GM12878 (cell line): ENCODE measurements around the gene HS3ST1. TPM values are rescaled to one million over a fixed set of nuclear protein-coding genes. Genes with fewer than 3 reads are reported as not detected.

Experiments
- ATAC-seq: fragments of 200-7000 bp; cut with Tn5 transposase; 3 replicates; pipeline ENCODE4 v1.9.1; 2020; ENCODE audit warnings: mild to moderate bottlenecking, moderate library complexity
- BruUV-seq: library from RNA; stranded (reverse); fragments of 400-500 nt; replicated peaks from 2 replicates; lab custom pipeline; 2021; lab: Mats Ljungman, UMichigan
- CTCF ChIA-PET: fragments of 300-600 bp; sonication (Branson Sonifier 250); formaldehyde crosslinking; extraction: SDS; loops from one replicate; lab custom pipeline; 2021; ENCODE audit warnings: inconsistent platforms; lab: Yijun Ruan, JAX
- POLR2A ChIA-PET: fragments of 350-600 bp; formaldehyde crosslinking; extraction: SDS; loops from one replicate; lab custom pipeline; 2021; ENCODE audit warnings: inconsistent platforms; lab: Charles Lee
- RAD21 ChIA-PET: fragments of 300-600 bp; sonication (Branson Sonifier 250); formaldehyde crosslinking; loops from one replicate; lab custom pipeline; 2023; ENCODE audit warnings: antibody characterized with exemption; ENCODE audit not compliant: unreplicated experiment; lab: Charles Lee
- SMC1A ChIA-PET: fragments of 300-600 bp; sonication (Branson Sonifier 250); formaldehyde crosslinking; loops from one replicate; lab custom pipeline; 2023; ENCODE audit not compliant: unreplicated experiment, uncharacterized antibody; lab: Charles Lee
- DNase-seq: peaks from one replicate; pipeline ENCODE4 v3.0.0-alpha.2; 2011; ENCODE audit warnings: low read depth, low spot score
- FAIRE-seq: peaks from 3 replicates; lab custom pipeline; 2011; peaks lifted over from hg19 to GRCh38; lab: Jason Lieb, UNC
- H2AFZ ChIP-seq: 2 replicates; pipeline ENCODE4 v1.6.0; 2011; ENCODE audit warnings: low read depth, low read length, control low read depth; ENCODE audit not compliant: control insufficient read depth
- H3K27ac ChIP-seq: 2 replicates; pipeline ENCODE4 v1.5.1; 2011; ENCODE audit warnings: control low read depth; ENCODE audit not compliant: control insufficient read depth, insufficient read depth
- H3K27me3 ChIP-seq, 2 experiments: replicated peaks in 1 of 2; 2 replicates each; pipeline versions ENCODE4 v1.6.0 to v1.6.1; 2011; ENCODE audit warnings: low read length in 1 of 2; ENCODE audit not compliant: control insufficient read depth in 2 of 2, insufficient read depth in 2 of 2
- H3K36me3 ChIP-seq, 2 experiments: 2 replicates each; pipeline ENCODE4 v1.5.1; 2011; ENCODE audit warnings: low read length in 1 of 2; ENCODE audit not compliant: control insufficient read depth in 2 of 2, insufficient read depth in 2 of 2
- H3K4me1 ChIP-seq: 2 replicates; pipeline ENCODE4 v1.6.1; 2011; ENCODE audit warnings: mild to moderate bottlenecking, low read length, moderate library complexity, mixed read lengths; ENCODE audit not compliant: control insufficient read depth, insufficient read depth
- H3K4me2 ChIP-seq: 2 replicates; pipeline ENCODE4 v1.6.0; 2011; ENCODE audit warnings: control low read depth; ENCODE audit not compliant: control insufficient read depth, insufficient read depth
- H3K4me3 ChIP-seq: fragments of 200-600 bp; sonication (generic); 2 replicates; pipeline ENCODE4 v1.5.1; 2016
- H3K79me2 ChIP-seq: 2 replicates; pipeline ENCODE4 v1.6.0; 2011; ENCODE audit warnings: low read length; ENCODE audit not compliant: control insufficient read depth, insufficient read depth
- H3K9ac ChIP-seq: 2 replicates; pipeline ENCODE4 v1.8.0; 2011; ENCODE audit warnings: low read length, control low read depth, mixed read lengths; ENCODE audit not compliant: control insufficient read depth, insufficient read depth
- H3K9me3 ChIP-seq: replicated peaks from 3 replicates; pipeline ENCODE4 v1.5.1; 2011; ENCODE audit warnings: mild to moderate bottlenecking, low read length; ENCODE audit not compliant: control insufficient read depth, insufficient read depth
- H4K20me1 ChIP-seq: 2 replicates; pipeline ENCODE4 v1.6.0; 2011; ENCODE audit not compliant: control insufficient read depth, insufficient read depth
- CEBPB ChIP-seq, 2 experiments: fragments of 150-350 bp in 1 of 2; IDR thresholded peaks; 2 replicates each; pipeline ENCODE4 v1.6.1; 2012 to 2014; ENCODE audit warnings: low read depth in 2 of 2, low read length in 2 of 2, borderline replicate concordance in 1 of 2, inconsistent platforms in 1 of 2
- HDAC2 ChIP-seq: fragments of 200-600 bp; sonication (generic); IDR thresholded peaks from 2 replicates; pipeline ENCODE4 v1.6.1; 2017
- NR2F1 ChIP-seq: fragments of 450-650 bp; conservative IDR thresholded peaks from 2 replicates; pipeline ENCODE4 v1.6.1; 2017; ENCODE audit warnings: mild to moderate bottlenecking
- POLR2A ChIP-seq: IDR thresholded peaks from 2 replicates; pipeline ENCODE4 v1.6.1; 2011; ENCODE audit warnings: low read depth, mild to moderate bottlenecking, low read length
- POLR2AphosphoS2 ChIP-seq: IDR thresholded peaks from 2 replicates; pipeline ENCODE4 v1.6.1; 2011; ENCODE audit warnings: low read depth, mild to moderate bottlenecking, low read length, improper control_type of control experiment, moderate library complexity
- SIX5 ChIP-seq: IDR thresholded peaks from 2 replicates; pipeline ENCODE4 v1.6.1; 2011; ENCODE audit warnings: mild to moderate bottlenecking, low read depth, low read length, moderate library complexity; ENCODE audit not compliant: severe bottlenecking
- TCF12 ChIP-seq: IDR thresholded peaks from 2 replicates; pipeline ENCODE4 v1.6.1; 2011; ENCODE audit warnings: low read depth, mild to moderate bottlenecking, low read length
- ZSCAN29 ChIP-seq: fragments of 450-650 bp; IDR thresholded peaks from 2 replicates; pipeline ENCODE4 v1.6.1; 2017; ENCODE audit warnings: mild to moderate bottlenecking, moderate library complexity
- WGBS: methylation state at CpG from one replicate; pipeline ENCODE4 v1.1.6; 2016; ENCODE audit warnings: low lambda C conversion rate; ENCODE audit not compliant: insufficient replicate concordance, insufficient coverage; ENCODE audit errors: missing lambda C conversion rate; 5-methylcytosine and 5-hydroxymethylcytosine counted together
- in situ Hi-C: fragments of 300-500 bp; cut with MboI; formaldehyde crosslinking; loops from 9 replicates; pipeline ENCODE4 v1.14.3; 2018; ENCODE audit warnings: mixed read lengths
- intact Hi-C: fragments of 100-400 bp; cut with micrococcal nuclease; formaldehyde crosslinking; loops from one replicate; pipeline ENCODE4 v1.14.2; 2022; ENCODE audit not compliant: unreplicated experiment
- polyA plus RNA-seq, 11 experiments: library from polyadenylated mRNA; depleted of rRNA in 4 of 11; unstranded in 6 of 11; stranded (reverse) in 5 of 11; fragments of >200 nt; fragmentation: Nextera tagmentation in 4 of 11; fragmentation: Illumina TruSeq in 1 of 11; extraction: Ambion mirVana in 4 of 11; extraction: Trizol in 1 of 11; gene quantifications; 1 replicate in 1 of 11; 2 replicates in 10 of 11; pipeline versions ENCODE4 v1.2.1 to v1.2.3, GENCODE V29; 2011 to 2016; ENCODE audit warnings: inconsistent platforms in 2 of 11, missing spikeins in 2 of 11, low read depth in 1 of 11
- total RNA-seq, 4 experiments: library from RNA; depleted of rRNA in 3 of 4; stranded (reverse); fragments of >200 nt in 3 of 4; fragmentation: Illumina TruSeq in 1 of 4; extraction: Trizol in 1 of 4; gene quantifications; 2 replicates each; pipeline versions ENCODE4 v1.2.1 to v1.2.3, GENCODE V29; 2013 to 2021
- TF ChIP-seq, protein P1 (sequence below), 3 experiments: IDR thresholded peaks in 2 of 3; conservative IDR thresholded peaks in 1 of 3; 2 replicates each; pipeline ENCODE4 v1.5.1; 2011; ENCODE audit warnings: low read depth in 3 of 3, low read length in 3 of 3, mild to moderate bottlenecking in 3 of 3, control low read depth in 2 of 3, moderate library complexity in 2 of 3, inconsistent platforms in 1 of 3, mixed read lengths in 1 of 3; ENCODE audit not compliant: control insufficient read depth in 2 of 3, insufficient read depth in 1 of 3; ENCODE audit errors: extremely low read depth in 1 of 3

The HS3ST1 gene
- total and polyA plus RNA-seq, 10 of the 15 experiments (the other 5 are each of a cell fraction or from before 2014, with no cell fraction given), result 0.03 to 0.65 (median 0.13) TPM

DNA sequence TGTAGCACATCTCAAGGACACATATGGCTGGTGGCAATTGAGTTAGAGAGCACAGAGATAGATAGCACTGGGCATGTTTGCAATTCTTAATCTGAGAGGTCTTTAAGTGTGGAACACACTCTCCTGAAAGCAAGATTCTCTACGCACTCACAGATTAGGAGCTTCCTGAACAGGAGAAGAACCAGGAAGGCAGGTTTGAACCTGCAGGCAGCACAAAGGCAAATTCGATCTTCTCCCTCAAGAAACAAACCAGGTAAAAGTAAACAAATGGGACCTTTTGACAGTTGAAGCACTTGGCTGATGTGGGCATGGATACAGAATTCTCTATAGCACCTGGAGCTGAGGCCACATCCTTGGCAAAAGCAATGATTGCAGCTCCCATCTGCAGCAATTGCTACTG lies 24.3 kb downstream of the HS3ST1 start:
- Histone ChIP-seq H3K27ac (no peak overlapping the region), H4K20me1 (no peaks in the 10 kb centered on the region), H3K4me2 (0 out of 2 replicates have a peak overlapping the region, but pooled peaks have one; percentile 28), H3K4me1 (peaks cover 18% of the 10 kb centered on the region), H3K4me3 (no peak overlapping the region), H3K36me3 (no peaks in the 10 kb centered on the region), H3K27me3 (no peaks in the 10 kb centered on the region), H3K9ac (no peak overlapping the region), H3K79me2 (no peaks in the 10 kb centered on the region), H3K9me3 (no peaks in the 10 kb centered on the region; the same call in 2 of the 3 replicates), H2AFZ (no peak overlapping the region)
- no peak for TF ChIP-seq HDAC2
- no peak for TF ChIP-seq CEBPB (IDR thresholded peaks at IDR 0.05; ENCODE audit: borderline replicate concordance in 1 of 2, low read depth in 2 of 2, low read length in 2 of 2)
- TF ChIP-seq POLR2AphosphoS2, result no peak
- TF ChIP-seq, protein P1, sequence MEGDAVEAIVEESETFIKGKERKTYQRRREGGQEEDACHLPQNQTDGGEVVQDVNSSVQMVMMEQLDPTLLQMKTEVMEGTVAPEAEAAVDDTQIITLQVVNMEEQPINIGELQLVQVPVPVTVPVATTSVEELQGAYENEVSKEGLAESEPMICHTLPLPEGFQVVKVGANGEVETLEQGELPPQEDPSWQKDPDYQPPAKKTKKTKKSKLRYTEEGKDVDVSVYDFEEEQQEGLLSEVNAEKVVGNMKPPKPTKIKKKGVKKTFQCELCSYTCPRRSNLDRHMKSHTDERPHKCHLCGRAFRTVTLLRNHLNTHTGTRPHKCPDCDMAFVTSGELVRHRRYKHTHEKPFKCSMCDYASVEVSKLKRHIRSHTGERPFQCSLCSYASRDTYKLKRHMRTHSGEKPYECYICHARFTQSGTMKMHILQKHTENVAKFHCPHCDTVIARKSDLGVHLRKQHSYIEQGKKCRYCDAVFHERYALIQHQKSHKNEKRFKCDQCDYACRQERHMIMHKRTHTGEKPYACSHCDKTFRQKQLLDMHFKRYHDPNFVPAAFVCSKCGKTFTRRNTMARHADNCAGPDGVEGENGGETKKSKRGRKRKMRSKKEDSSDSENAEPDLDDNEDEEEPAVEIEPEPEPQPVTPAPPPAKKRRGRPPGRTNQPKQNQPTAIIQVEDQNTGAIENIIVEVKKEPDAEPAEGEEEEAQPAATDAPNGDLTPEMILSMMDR (IDR thresholded peaks at IDR 0.05 in 2 of 3, conservative IDR thresholded peaks at IDR 0.05 in 1 of 3; ENCODE audit: control insufficient read depth in 2 of 3, extremely low read depth in 1 of 3, insufficient read depth in 1 of 3, low read depth in 3 of 3, low read length in 3 of 3), result no peak
- TF ChIP-seq TCF12, result no peak
- TF ChIP-seq SIX5, result no peak
- TF ChIP-seq POLR2A, result no peak
- TF ChIP-seq NR2F1, result no peak
- no peak for TF ChIP-seq ZSCAN29
- DNase-seq (no peak), ATAC-seq (no peak), FAIRE-seq (no peak)
- BruUV-seq, result no TSS peak
- WGBS, result 100% methylated on average over 2 of the region's 2 CpGs
- in situ Hi-C loops (no loop called here), intact Hi-C loops (no loop called here)
- ChIA-PET RAD21 (no interaction called here), CTCF (interaction anchor here (0.5 to 1.1 kb wide), 2 partner anchors 38 to 1220 kb away, joined by 3 to 4 read pairs; no protein-coding TSS in a partner anchor), SMC1A (interaction anchor here (1.8 kb wide), 1 partner anchor 17 kb away, joined by 5 read pairs; no protein-coding TSS in a partner anchor), POLR2A (no interaction called here)
